Inflammatory macrophage treated with lipopolysaccharide for 4 hours (primary cell): Measurements from ENCODE around the gene ADAM22.

ENCODE experiments used
- DNase-seq: peaks from one replicate; pipeline ENCODE4 v3.0.0-alpha.2; 2020

Gene ADAM22

GRCh38 chr7:88219781-88220747, 286.0 kb downstream of the ADAM22 start, which contains the start of gene SRI:
Gene SRI (minus strand): TSS chr7:88220038. CDS start chr7:88220026, 12 bp downstream.
- peak; percentile 89 for DNase-seq

- no peak for DNase-seq
Measured at GRCh38 chr7:88223265-88223664, 289.2 kb downstream of the ADAM22 start.

GRCh38 chr7:88224601-88225275, 290.7 kb downstream of the ADAM22 start:
- DNase-seq = peak; percentile 74

- DNase-seq = no peak
Measured at GRCh38 chr7:88226201-88226600, 292.1 kb downstream of the ADAM22 start.

GRCh38 chr7:88226886-88227516, 292.9 kb downstream of the ADAM22 start:
- peak; percentile 82 for DNase-seq

- no peak for DNase-seq
Measured at GRCh38 chr7:88229302-88229995, 295.4 kb downstream of the ADAM22 start.

GRCh38 chr7:88230646-88231045, 296.6 kb downstream of the ADAM22 start:
- no peak for DNase-seq

GRCh38 chr7:88233828-88234227, 299.8 kb downstream of the ADAM22 start:
- no peak for DNase-seq

GRCh38 chr7:88239852-88240251, 305.8 kb downstream of the ADAM22 start:
- DNase-seq = no peak

GRCh38 chr7:88243345-88243909, 309.4 kb downstream of the ADAM22 start:
- DNase-seq = peak; percentile 71

- no peak for DNase-seq
Measured at GRCh38 chr7:88244258-88244657, 310.2 kb downstream of the ADAM22 start.
